Measurements from ENCODE around the gene ADRA2C.

DNA sequence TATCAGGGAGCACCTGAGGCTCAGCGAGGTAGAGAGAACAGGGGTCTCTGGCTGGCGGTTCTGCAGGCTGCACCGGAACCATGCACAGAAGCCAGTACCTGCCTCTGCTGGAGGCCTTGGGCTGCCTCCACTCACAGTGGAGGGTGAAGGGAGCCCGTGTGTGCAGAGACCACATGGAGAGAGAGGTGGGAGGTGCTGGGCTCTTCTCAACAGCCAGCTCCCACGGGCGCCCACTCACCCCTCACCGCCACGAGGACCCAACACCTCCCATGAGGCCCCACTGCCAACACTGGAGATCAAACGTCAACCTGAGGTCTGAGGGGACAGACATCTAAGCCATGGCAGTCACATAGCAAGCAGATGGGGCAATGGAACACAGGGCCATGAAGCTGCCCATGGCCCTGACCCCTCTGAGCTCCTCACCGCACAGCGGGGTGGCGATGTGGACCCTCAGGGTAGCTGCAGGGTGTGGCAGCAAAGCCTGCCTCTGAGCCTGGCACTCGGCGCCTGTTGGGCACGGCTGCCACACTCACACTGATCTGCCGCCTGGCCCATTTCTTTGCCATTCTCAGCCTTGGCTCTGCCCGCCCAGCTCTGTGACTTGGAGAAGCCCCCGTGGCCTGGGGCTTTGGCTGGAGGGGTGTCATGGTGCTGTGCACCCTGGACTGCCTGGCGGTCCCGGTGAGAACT lies 44.8 kb downstream of the ADRA2C start:
- TF ChIP-seq CTCF (IDR thresholded peaks at IDR 0.05), result no peak
- TF ChIP-seq POLR2A (IDR thresholded peaks at IDR 0.05), result no peak
